IMR-90 (cell line): Measurements from ENCODE around the gene DOCK4. TPM values are rescaled to one million over a fixed set of nuclear protein-coding genes. Genes with fewer than 3 reads are reported as not detected.
A peak's percentile ranks its signal among the peaks of the same experiment; 100 is the strongest.

Source experiments
- ATAC-seq: fragments of 200-7000 bp; cut with Tn5 transposase; 2 replicates; pipeline ENCODE4 v1.9.1; 2020; ENCODE audit warnings: low read depth, mild to moderate bottlenecking, moderate library complexity
- BruUV-seq: library from RNA; stranded (reverse); fragments of 400-500 nt; replicated peaks from 2 replicates; lab custom pipeline; 2021; lab: Mats Ljungman, UMichigan
- CTCF ChIA-PET: fragments of 300-600 bp; formaldehyde crosslinking; extraction: SDS; loops from one replicate; lab custom pipeline; 2021; ENCODE audit warnings: antibody characterized with exemption; lab: Yijun Ruan, JAX
- POLR2A ChIA-PET: fragments of 300-600 bp; sonication (Branson Sonifier 250); formaldehyde crosslinking; loops from one replicate; lab custom pipeline; 2022; ENCODE audit warnings: antibody characterized with exemption; ENCODE audit not compliant: unreplicated experiment; lab: Charles Lee
- DNase-seq: peaks from one replicate; pipeline ENCODE4 v3.0.0; 2013
- H2AFZ ChIP-seq: replicated peaks from 2 replicates; pipeline ENCODE3; 2013; ENCODE audit warnings: low read length, mild to moderate bottlenecking; ENCODE audit not compliant: poor library complexity
- H2AK5ac ChIP-seq: 2 replicates; pipeline ENCODE4 v1.6.1; 2013; ENCODE audit warnings: low read depth, low read length, inconsistent platforms
- H2AK9ac ChIP-seq: replicated peaks from 2 replicates; pipeline ENCODE3; 2013; ENCODE audit warnings: mild to moderate bottlenecking, low read depth, low read length, moderate library complexity; ENCODE audit not compliant: poor library complexity
- H2BK120ac ChIP-seq: 2 replicates; pipeline ENCODE4 v1.6.1; 2013; ENCODE audit warnings: low read depth, low read length, inconsistent platforms
- H2BK15ac ChIP-seq: 3 replicates; pipeline ENCODE4 v1.6.1; 2013; ENCODE audit warnings: low read depth, low read length, inconsistent platforms
- H2BK20ac ChIP-seq: 2 replicates; pipeline ENCODE4 v1.6.1; 2013; ENCODE audit warnings: low read depth, mild to moderate bottlenecking, inconsistent platforms, low read length, moderate library complexity
- H2BK5ac ChIP-seq: 2 replicates; pipeline ENCODE4 v1.6.1; 2013; ENCODE audit warnings: mild to moderate bottlenecking, low read depth, low read length, inconsistent platforms; ENCODE audit not compliant: poor library complexity, severe bottlenecking
- H3K14ac ChIP-seq: replicated peaks from 2 replicates; pipeline ENCODE4 v1.6.1; 2013; ENCODE audit warnings: low read depth, low read length, inconsistent platforms
- H3K18ac ChIP-seq: 2 replicates; pipeline ENCODE4 v1.6.1; 2013; ENCODE audit warnings: low read depth, low read length, control low read depth
- H3K23ac ChIP-seq: 2 replicates; pipeline ENCODE4 v1.6.1; 2013; ENCODE audit warnings: low read depth, low read length, inconsistent platforms
- H3K27ac ChIP-seq: 2 replicates; pipeline ENCODE4 v1.5.1; 2013; ENCODE audit warnings: mild to moderate bottlenecking, control low read depth, low read length; ENCODE audit not compliant: insufficient read depth
- H3K27me3 ChIP-seq: 2 replicates; pipeline ENCODE4 v1.6.1; 2013; ENCODE audit warnings: low read length; ENCODE audit not compliant: control insufficient read depth, insufficient read depth
- H3K36me3 ChIP-seq: 2 replicates; pipeline ENCODE4 v1.6.1; 2013; ENCODE audit warnings: low read length, mixed read lengths; ENCODE audit not compliant: control insufficient read depth, insufficient read depth
- H3K4ac ChIP-seq: 2 replicates; pipeline ENCODE4 v1.6.1; 2013; ENCODE audit warnings: low read depth, low read length, inconsistent platforms
- H3K4me1 ChIP-seq: 2 replicates; pipeline ENCODE4 v1.6.1; 2013; ENCODE audit warnings: low read length, mixed read lengths; ENCODE audit not compliant: control insufficient read depth, insufficient read depth
- H3K4me2 ChIP-seq: 2 replicates; pipeline ENCODE4 v1.6.1; 2013; ENCODE audit warnings: low read depth, mild to moderate bottlenecking, control low read depth, low read length, moderate library complexity
- H3K4me3 ChIP-seq: 2 replicates; pipeline ENCODE4 v1.5.1; 2013; ENCODE audit warnings: low read depth, mild to moderate bottlenecking, control low read depth, low read length, moderate library complexity; ENCODE audit not compliant: insufficient read depth
- H3K56ac ChIP-seq: 2 replicates; pipeline ENCODE4 v1.6.1; 2013; ENCODE audit warnings: low read length, inconsistent platforms; ENCODE audit not compliant: insufficient read depth; ENCODE audit errors: extremely low read depth
- H3K79me1 ChIP-seq, 2 experiments: 2 replicates each; pipeline ENCODE4 v1.6.1; 2013; ENCODE audit warnings: low read length in 2 of 2, inconsistent platforms in 1 of 2, low read depth in 1 of 2
- H3K9ac ChIP-seq: 2 replicates; pipeline ENCODE4 v1.6.1; 2013; ENCODE audit warnings: low read depth, low read length, control low read depth
- H3K9me1 ChIP-seq: 2 replicates; pipeline ENCODE4 v1.6.1; 2013; ENCODE audit warnings: low read length, inconsistent platforms; ENCODE audit not compliant: insufficient read depth
- H3K9me3 ChIP-seq: 2 replicates; pipeline ENCODE4 v1.6.1; 2013; ENCODE audit warnings: low read length; ENCODE audit not compliant: control insufficient read depth, insufficient read depth
- H4K20me1 ChIP-seq: 2 replicates; pipeline ENCODE4 v1.6.1; 2013; ENCODE audit warnings: low read length, inconsistent platforms; ENCODE audit not compliant: insufficient read depth
- H4K5ac ChIP-seq: 2 replicates; pipeline ENCODE4 v1.6.1; 2013; ENCODE audit warnings: mild to moderate bottlenecking, low read depth, low read length, control low read depth
- H4K8ac ChIP-seq, 2 experiments: 2 replicates each; pipeline ENCODE4 v1.6.1; 2013; ENCODE audit warnings: low read depth in 2 of 2, low read length in 2 of 2, control low read depth in 1 of 2, inconsistent platforms in 1 of 2
- H4K91ac ChIP-seq: 2 replicates; pipeline ENCODE4 v1.6.1; 2013; ENCODE audit warnings: low read depth, low read length, inconsistent platforms; ENCODE audit not compliant: insufficient read depth
- BHLHE40 ChIP-seq: fragments of 150-350 bp; IDR thresholded peaks from 2 replicates; pipeline ENCODE4 v1.6.1; 2016; ENCODE audit warnings: mild to moderate bottlenecking, low read depth, low read length
- CEBPB ChIP-seq: IDR thresholded peaks from 2 replicates; pipeline ENCODE4 v1.6.1; 2012; ENCODE audit warnings: low read depth, low read length, improper control_type of control experiment
- CHD1 ChIP-seq: IDR thresholded peaks from 2 replicates; pipeline ENCODE4 v1.6.1; 2012; ENCODE audit warnings: low read depth, low read length, improper control_type of control experiment
- FOS ChIP-seq: fragments of 150-350 bp; IDR thresholded peaks from 2 replicates; pipeline ENCODE4 v1.6.1; 2016; ENCODE audit warnings: low read depth, low read length
- MAZ ChIP-seq: IDR thresholded peaks from 2 replicates; pipeline ENCODE4 v1.6.1; 2012; ENCODE audit warnings: low read depth, mild to moderate bottlenecking, low read length, improper control_type of control experiment, moderate library complexity, borderline replicate concordance
- WGBS, 2 experiments: methylation state at CpG; one replicate each; pipeline versions ENCODE4 v1.1.5 to v1.1.7; 2013; ENCODE audit warnings: missing lambda C conversion rate in 2 of 2; ENCODE audit not compliant: insufficient read length in 1 of 2; ENCODE audit errors: extremely low coverage in 2 of 2; 5-methylcytosine and 5-hydroxymethylcytosine counted together
- dilution Hi-C: fragments of 300-500 bp; cut with HindIII; formaldehyde crosslinking; loops from one replicate; pipeline ENCODE4 v1.14.3; 2018; ENCODE audit warnings: low sequenced_read_pairs; ENCODE audit not compliant: unreplicated experiment
- in situ Hi-C: fragments of 300-500 bp; cut with MboI; formaldehyde crosslinking; loops from 3 replicates; pipeline ENCODE4 v1.14.3; 2019; ENCODE audit warnings: low sequenced_read_pairs, inconsistent platforms, mixed read lengths
- intact Hi-C: fragments of 100-400 bp; cut with micrococcal nuclease; formaldehyde crosslinking; loops from 2 replicates; pipeline ENCODE4 v1.10.0; 2022
- polyA plus RNA-seq, 3 experiments: library from polyadenylated mRNA; depleted of rRNA; stranded (reverse); fragments of >200 nt; gene quantifications; 2 replicates each; pipeline ENCODE4 v1.2.3, GENCODE V29; 2012; ENCODE audit warnings: low replicate concordance in 1 of 3
- total RNA-seq: library from RNA; depleted of rRNA; stranded (reverse); fragments of >200 nt; gene quantifications from 2 replicates; pipeline ENCODE4 v1.2.3, GENCODE V29; 2012

Gene DOCK4
- total and polyA plus RNA-seq, 2 of the 4 experiments (the other 2 are of a cell fraction) = 4.4 to 12.2 TPM

GRCh38 chr7:112199035-112199655 is 7.1 kb downstream of the DOCK4 start:
- Histone ChIP-seq H3K56ac (no peak overlapping the region), H3K18ac (no peak overlapping the region), H4K91ac (no peak overlapping the region), H3K27ac (no peak overlapping the region), H3K4me1 (peaks cover 3% of the 10 kb centered on the region; the same call in 1 of the 2 replicates), H3K36me3 (no peaks in the 10 kb centered on the region), H2AK5ac (no peak overlapping the region), H2BK20ac (no peak overlapping the region), H4K5ac (no peak overlapping the region), H4K20me1 (no peaks in the 10 kb centered on the region), H3K4me2 (peak overlapping the region; percentile 47; the same call in 1 of the 2 replicates), H2AFZ (no peak overlapping the region), H3K9me1 (no peaks in the 10 kb centered on the region), H2AK9ac (no peak overlapping the region), H3K9me3 (no peaks in the 10 kb centered on the region), H3K27me3 (no peaks in the 10 kb centered on the region), H4K8ac (no peak overlapping the region), H3K79me1 (peaks cover 15 to 50% of the 10 kb centered on the region in 2 experiments), H2BK5ac (no peak overlapping the region), H3K14ac (no peak overlapping the region), H2BK120ac (no peak overlapping the region), H3K9ac (no peak overlapping the region), H3K4me3 (no peak overlapping the region), H3K23ac (no peak overlapping the region), H2BK15ac (peak overlapping the region; percentile 3; the same call in 1 of the 3 replicates), H3K4ac (no peak overlapping the region)
- in situ Hi-C loops = no loop called here
- no CpG with 5 or more reads among the region's 2 CpGs for WGBS, 2 experiments
- peak; percentile 50 for ATAC-seq
- intact Hi-C loops = no loop called here
- peak; percentile 54 for DNase-seq
- no peak for TF ChIP-seq BHLHE40
- TF ChIP-seq CEBPB = no peak; the same call in 1 of the 2 replicates
- TF ChIP-seq FOS = no peak
- TF ChIP-seq MAZ = no peak
- no peak for TF ChIP-seq CHD1
- no TSS peak for BruUV-seq
- ChIA-PET POLR2A (no interaction called here), CTCF (no interaction called here)
- dilution Hi-C loops = no loop called here
